NCI-H146 treated with DMSO at 0.1 percent for 48 hours (cell line): ENCODE results near the gene RUVBL2.

Experiments used
- DNase-seq: peaks from one replicate; lab custom pipeline; 2025; ENCODE audit not compliant: unreplicated experiment; lab: John Stamatoyannopoulos, UW

RUVBL2 gene

GRCh38 chr19:48993175-48994034, at the start of gene RUVBL2, which contains the start of gene GYS1:
RUVBL2 (plus strand) TSS chr19:48993887; CDS start chr19:48993912, 25 bp downstream.
GYS1 (minus strand) TSS chr19:48993309; CDS start chr19:48993112, 197 bp downstream.
- peak; percentile 99 for DNase-seq

- no peak for DNase-seq
Measured at GRCh38 chr19:48945415-48945814, 48.3 kb upstream of the RUVBL2 start.

- DNase-seq, result no peak
Measured at GRCh38 chr19:48945817-48946216, 47.9 kb upstream of the RUVBL2 start.

- no peak for DNase-seq
Measured at GRCh38 chr19:48946463-48947257, 47.0 kb upstream of the RUVBL2 start.

GRCh38 chr19:48947258-48947542, 46.5 kb upstream of the RUVBL2 start:
- no peak for DNase-seq

- no peak for DNase-seq
Measured at GRCh38 chr19:48950159-48950558, 43.5 kb upstream of the RUVBL2 start.

GRCh38 chr19:48950830-48951519, 42.7 kb upstream of the RUVBL2 start:
- no peak for DNase-seq

- no peak for DNase-seq
Measured at GRCh38 chr19:48953141-48953540, 40.5 kb upstream of the RUVBL2 start.

GRCh38 chr19:48953990-48954594, 39.6 kb upstream of the RUVBL2 start:
- DNase-seq, result no peak

GRCh38 chr19:48954595-48955307, 38.9 kb upstream of the RUVBL2 start, which contains the start of gene BAX:
BAX (plus strand) TSS chr19:48954875; CDS start chr19:48954929, 54 bp downstream.
- peak; percentile 93 for DNase-seq

GRCh38 chr19:48955308-48955958, 38.3 kb upstream of the RUVBL2 start:
- DNase-seq, result no peak

- DNase-seq, result no peak
Measured at GRCh38 chr19:48958006-48958405, 35.7 kb upstream of the RUVBL2 start.

GRCh38 chr19:48959341-48960239, 34.1 kb upstream of the RUVBL2 start:
- no peak for DNase-seq

GRCh38 chr19:48961051-48961649, 32.5 kb upstream of the RUVBL2 start:
- no peak for DNase-seq

- DNase-seq, result no peak
Measured at GRCh38 chr19:48961673-48962028, 32.0 kb upstream of the RUVBL2 start.

- DNase-seq, result no peak
Measured at GRCh38 chr19:48962029-48962848, 31.4 kb upstream of the RUVBL2 start.

GRCh38 chr19:48962849-48963165, 30.9 kb upstream of the RUVBL2 start:
- DNase-seq, result no peak
